Glutamatergic neuron (in vitro differentiated cells): ENCODE results near the gene SULT2B1. TPM values are rescaled to one million over a fixed set of nuclear protein-coding genes. Genes with fewer than 3 reads are reported as not detected.

Source experiments
- DNase-seq: peaks from one replicate; pipeline ENCODE4 v3.0.0; 2022
- H3K27ac Mint-ChIP-seq: one replicate; pipeline ENCODE4 v1.8.0; 2020; ENCODE audit warnings: mild to moderate bottlenecking, mixed read lengths, inconsistent platforms; ENCODE audit not compliant: unreplicated experiment
- H3K27me3 Mint-ChIP-seq: one replicate; pipeline ENCODE4 v1.8.0; 2020; ENCODE audit warnings: mild to moderate bottlenecking, moderate library complexity, mixed read lengths, inconsistent platforms; ENCODE audit not compliant: unreplicated experiment
- H3K36me3 Mint-ChIP-seq: one replicate; pipeline ENCODE4 v1.8.0; 2020; ENCODE audit warnings: mild to moderate bottlenecking, mixed read lengths, inconsistent platforms; ENCODE audit not compliant: unreplicated experiment
- H3K4me1 Mint-ChIP-seq: one replicate; pipeline ENCODE4 v1.8.0; 2020; ENCODE audit warnings: mild to moderate bottlenecking, low read depth, mixed read lengths, inconsistent platforms; ENCODE audit not compliant: unreplicated experiment
- H3K4me3 Mint-ChIP-seq: one replicate; pipeline ENCODE4 v1.8.0; 2020; ENCODE audit warnings: mild to moderate bottlenecking, mixed read lengths, inconsistent platforms; ENCODE audit not compliant: unreplicated experiment
- H3K9me3 Mint-ChIP-seq: one replicate; pipeline ENCODE4 v1.8.0; 2020; ENCODE audit warnings: mild to moderate bottlenecking, moderate library complexity, mixed read lengths, inconsistent platforms; ENCODE audit not compliant: unreplicated experiment
- total RNA-seq: library from RNA; stranded (reverse); fragmentation: NEBNext Ultra II Directional; extraction: Animal tissue kit (Norgen Biotek cat#: 25700); gene quantifications from one replicate; pipeline ENCODE4 v1.2.1, GENCODE V29; 2021; ENCODE audit not compliant: unreplicated experiment
- TF ChIP-seq, protein P1 (sequence below): fragments of 200-600 bp; sonication (generic); IDR thresholded peaks from one replicate; pipeline ENCODE4 v1.5.0; 2021; ENCODE audit not compliant: partially characterized antibody, unreplicated experiment

Gene SULT2B1
- total RNA-seq, 1 donor from 2014 or later, result not detected

DNA sequence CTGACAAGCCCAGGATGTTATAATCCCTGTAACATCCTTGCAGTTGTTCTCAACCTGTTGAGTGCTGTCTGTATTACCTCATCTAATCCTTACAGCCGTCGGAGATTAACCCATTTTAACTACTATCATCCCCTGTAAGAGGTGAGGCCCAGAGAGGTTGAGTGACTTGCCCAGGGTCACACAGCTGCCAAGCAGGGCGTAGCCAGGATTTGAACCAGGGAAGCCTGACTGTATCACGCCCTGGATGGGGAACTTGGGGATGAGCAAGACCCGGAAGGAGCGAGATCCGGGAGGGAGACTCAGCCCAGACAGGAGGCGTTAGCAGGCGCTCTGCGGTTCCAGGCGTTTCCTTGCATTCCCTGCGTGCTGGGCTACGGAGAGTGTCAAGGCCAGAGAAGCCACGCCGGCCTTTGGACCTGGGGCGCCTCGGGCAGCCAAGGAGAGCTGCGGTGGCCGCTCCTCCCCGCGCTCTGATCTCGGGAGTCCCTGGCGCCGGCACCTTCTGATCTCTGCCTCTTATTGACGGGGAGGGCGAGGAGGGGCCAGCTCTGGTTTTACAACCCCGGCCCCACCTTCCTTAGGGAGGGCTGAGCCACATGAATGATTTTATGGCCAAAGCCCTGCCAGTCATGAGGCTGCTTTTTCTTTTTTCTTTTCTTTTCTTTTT is 6.2 kb downstream of the SULT2B1 start:
- Mint-ChIP-seq H3K27ac (no peak overlapping the region), H3K9me3 (peaks cover 2% of the 10 kb centered on the region), H3K4me1 (no peaks in the 10 kb centered on the region), H3K27me3 (peaks cover 4% of the 10 kb centered on the region), H3K36me3 (no peaks in the 10 kb centered on the region), H3K4me3 (no peak overlapping the region)
- TF ChIP-seq, protein P1, sequence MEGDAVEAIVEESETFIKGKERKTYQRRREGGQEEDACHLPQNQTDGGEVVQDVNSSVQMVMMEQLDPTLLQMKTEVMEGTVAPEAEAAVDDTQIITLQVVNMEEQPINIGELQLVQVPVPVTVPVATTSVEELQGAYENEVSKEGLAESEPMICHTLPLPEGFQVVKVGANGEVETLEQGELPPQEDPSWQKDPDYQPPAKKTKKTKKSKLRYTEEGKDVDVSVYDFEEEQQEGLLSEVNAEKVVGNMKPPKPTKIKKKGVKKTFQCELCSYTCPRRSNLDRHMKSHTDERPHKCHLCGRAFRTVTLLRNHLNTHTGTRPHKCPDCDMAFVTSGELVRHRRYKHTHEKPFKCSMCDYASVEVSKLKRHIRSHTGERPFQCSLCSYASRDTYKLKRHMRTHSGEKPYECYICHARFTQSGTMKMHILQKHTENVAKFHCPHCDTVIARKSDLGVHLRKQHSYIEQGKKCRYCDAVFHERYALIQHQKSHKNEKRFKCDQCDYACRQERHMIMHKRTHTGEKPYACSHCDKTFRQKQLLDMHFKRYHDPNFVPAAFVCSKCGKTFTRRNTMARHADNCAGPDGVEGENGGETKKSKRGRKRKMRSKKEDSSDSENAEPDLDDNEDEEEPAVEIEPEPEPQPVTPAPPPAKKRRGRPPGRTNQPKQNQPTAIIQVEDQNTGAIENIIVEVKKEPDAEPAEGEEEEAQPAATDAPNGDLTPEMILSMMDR, result no peak
- no peak for DNase-seq

DNA sequence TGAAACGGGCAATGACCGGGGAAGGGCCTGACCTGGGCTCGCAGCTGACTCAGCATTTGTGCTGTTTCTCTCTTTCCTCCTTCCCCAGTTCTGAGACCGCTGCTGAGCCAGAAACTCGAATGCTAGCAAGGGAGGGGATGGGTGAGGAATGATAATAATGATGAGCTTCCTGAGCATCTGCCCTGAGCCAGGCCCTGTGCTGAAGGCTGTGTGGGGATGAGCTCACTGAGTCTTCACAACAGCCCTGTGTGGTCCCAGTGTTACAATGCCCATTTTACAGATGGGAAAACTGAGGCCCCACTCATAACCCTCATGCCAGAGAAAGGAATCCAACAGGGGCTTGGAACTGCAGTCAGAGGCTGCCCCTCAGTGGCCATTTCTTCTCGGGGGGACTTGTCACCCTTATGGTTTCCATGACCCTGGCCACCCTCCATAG is 8.1 kb downstream of the SULT2B1 start:
- TF ChIP-seq, protein P1, result no peak
- Mint-ChIP-seq H3K27me3 (peaks cover 4% of the 10 kb centered on the region), H3K4me3 (no peak overlapping the region), H3K9me3 (peaks cover 2% of the 10 kb centered on the region), H3K4me1 (peaks cover 2% of the 10 kb centered on the region), H3K27ac (no peak overlapping the region), H3K36me3 (no peaks in the 10 kb centered on the region)
- DNase-seq, result no peak

DNA sequence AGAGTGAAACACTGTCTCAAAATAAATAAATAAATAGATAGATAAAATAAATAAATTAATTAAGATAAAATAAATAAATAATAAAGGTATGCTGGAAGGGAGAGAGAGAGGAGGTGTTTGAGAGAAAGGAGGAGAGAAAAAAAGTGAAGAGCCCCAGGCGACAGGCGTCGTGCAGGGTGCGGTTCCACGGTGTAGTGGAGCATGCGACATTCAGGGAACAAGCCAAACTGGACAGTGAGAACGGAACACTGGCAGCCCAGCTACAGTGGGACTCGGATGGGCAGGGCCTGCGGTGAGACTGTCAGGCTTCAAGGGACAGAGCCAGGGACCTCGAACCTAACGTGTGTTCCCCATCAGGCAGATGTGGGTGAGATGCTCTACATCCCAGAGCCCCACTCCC is 9.4 kb downstream of the SULT2B1 start:
- no peak overlapping the region for H3K4me3 Mint-ChIP-seq
- no peak overlapping the region for H3K27ac Mint-ChIP-seq
- DNase-seq, result no peak
- no peaks in the 10 kb centered on the region for H3K27me3 Mint-ChIP-seq
- H3K36me3 Mint-ChIP-seq, result no peaks in the 10 kb centered on the region
- peaks cover 2% of the 10 kb centered on the region for H3K9me3 Mint-ChIP-seq
- TF ChIP-seq, protein P1, result no peak
- H3K4me1 Mint-ChIP-seq, result peaks cover 2% of the 10 kb centered on the region

DNA sequence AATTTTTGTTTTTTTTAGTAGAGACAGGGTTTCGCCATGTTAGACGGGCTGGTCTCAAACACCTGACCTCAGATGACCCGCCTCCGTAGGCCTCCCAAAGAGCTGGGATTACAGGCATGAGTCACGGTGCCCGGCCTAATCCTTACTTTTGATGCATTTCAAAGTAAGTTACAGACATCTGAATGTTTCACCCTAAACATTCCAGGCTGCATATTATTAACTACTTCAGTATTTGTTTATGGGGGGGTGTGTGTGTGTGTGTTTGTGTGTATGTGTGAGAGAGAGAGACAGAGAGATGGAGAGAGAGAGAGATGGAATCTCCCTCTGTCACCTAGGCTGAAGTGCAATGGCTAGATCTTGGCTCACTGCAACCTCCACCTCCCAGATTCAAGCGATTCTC is 13.1 kb downstream of the SULT2B1 start:
- H3K4me1 Mint-ChIP-seq, result peaks cover 2% of the 10 kb centered on the region
- DNase-seq, result no peak
- H3K27ac Mint-ChIP-seq, result no peak overlapping the region
- peaks cover 2% of the 10 kb centered on the region for H3K27me3 Mint-ChIP-seq
- TF ChIP-seq, protein P1, result no peak
- no peaks in the 10 kb centered on the region for H3K36me3 Mint-ChIP-seq
- no peaks in the 10 kb centered on the region for H3K9me3 Mint-ChIP-seq
- no peak overlapping the region for H3K4me3 Mint-ChIP-seq

DNA sequence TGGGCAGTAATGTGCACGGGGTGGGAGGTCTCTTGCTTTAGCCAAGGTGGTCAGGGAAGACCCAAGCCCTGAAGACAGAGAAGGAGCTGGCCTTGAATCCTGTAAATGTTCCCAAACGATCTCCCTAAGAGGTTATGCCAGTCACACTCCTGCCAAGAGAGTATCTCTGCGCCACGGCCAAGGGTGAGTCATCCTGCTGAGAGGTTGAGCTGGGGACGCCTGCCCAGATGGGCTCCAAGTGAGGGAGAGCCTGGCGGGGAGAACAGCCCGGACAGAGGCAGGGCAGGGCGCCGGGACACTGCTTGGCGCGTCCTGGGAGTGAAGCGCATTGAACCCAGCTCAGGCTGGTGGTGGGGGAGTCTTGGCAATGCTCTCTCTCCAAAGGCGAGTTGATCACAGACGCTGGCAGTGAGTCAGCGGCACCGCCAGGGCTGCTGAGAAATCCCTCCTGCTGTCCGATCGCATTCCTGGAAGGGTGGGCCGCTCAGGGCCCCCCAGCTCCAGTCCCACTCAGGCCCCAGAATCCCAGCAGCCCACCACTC is 16.4 kb downstream of the SULT2B1 start:
- Mint-ChIP-seq H3K9me3 (no peaks in the 10 kb centered on the region), H3K36me3 (no peaks in the 10 kb centered on the region), H3K4me3 (no peak overlapping the region), H3K4me1 (peaks cover under 1% of the 10 kb centered on the region), H3K27ac (no peak overlapping the region), H3K27me3 (peaks cover 5% of the 10 kb centered on the region)
- TF ChIP-seq, protein P1, result no peak
- DNase-seq, result peak; percentile 32
